HG03520 (cell line): ENCODE results near the gene UBE2D2.
A peak's percentile ranks its signal among the peaks of the same experiment; 100 is the strongest.

Experiments used
- ATAC-seq: cut with Tn5 transposase; IDR thresholded peaks from one replicate; pipeline ENCODE4 v1.9.1; 2021; ENCODE audit warnings: mild to moderate bottlenecking, moderate library complexity; ENCODE audit not compliant: unreplicated experiment

UBE2D2 gene

GRCh38 chr5:139634541-139634940 is 73.4 kb downstream of the UBE2D2 start:
- ATAC-seq, result no peak

- ATAC-seq, result no peak
Observed at GRCh38 chr5:139635191-139635590, 74.1 kb downstream of the UBE2D2 start.

- ATAC-seq, result no peak
Observed at GRCh38 chr5:139635606-139636206, 74.6 kb downstream of the UBE2D2 start.

GRCh38 chr5:139636207-139636792 is 75.2 kb downstream of the UBE2D2 start:
- ATAC-seq, result peak; percentile 63

GRCh38 chr5:139636975-139637408 is 75.9 kb downstream of the UBE2D2 start:
- ATAC-seq, result no peak

GRCh38 chr5:139637438-139638089 is 76.4 kb downstream of the UBE2D2 start:
- ATAC-seq, result no peak

GRCh38 chr5:139638090-139638735 is 77.1 kb downstream of the UBE2D2 start:
- no peak for ATAC-seq

- no peak for ATAC-seq
Observed at GRCh38 chr5:139638736-139639618, 77.8 kb downstream of the UBE2D2 start.

- no peak for ATAC-seq
Observed at GRCh38 chr5:139639619-139640380, 78.7 kb downstream of the UBE2D2 start.

- no peak for ATAC-seq
Observed at GRCh38 chr5:139640421-139641115, 79.4 kb downstream of the UBE2D2 start.

- no peak for ATAC-seq
Observed at GRCh38 chr5:139641116-139642080, 80.3 kb downstream of the UBE2D2 start.

GRCh38 chr5:139642213-139642612 is 81.1 kb downstream of the UBE2D2 start:
- ATAC-seq, result no peak

GRCh38 chr5:139642891-139643871 is 82.0 kb downstream of the UBE2D2 start:
- no peak for ATAC-seq

GRCh38 chr5:139644001-139644456 is 82.9 kb downstream of the UBE2D2 start:
- ATAC-seq, result no peak

GRCh38 chr5:139644646-139645429 is 83.7 kb downstream of the UBE2D2 start:
- ATAC-seq, result no peak

- ATAC-seq, result no peak
Observed at GRCh38 chr5:139645430-139645871, 84.3 kb downstream of the UBE2D2 start.
